HepG2 (cell line): ENCODE results near the gene AP3B1. TPM values are rescaled to one million over a fixed set of nuclear protein-coding genes. Genes with fewer than 3 reads are reported as not detected.
A peak's percentile ranks its signal among the peaks of the same experiment; 100 is the strongest.

Source experiments
- CAMTA2 ChIP-seq: sonication (generic); formaldehyde crosslinking; IDR thresholded peaks from 2 replicates; pipeline ENCODE4 v1.4.0; 2020; ENCODE audit warnings: mild to moderate bottlenecking, missing genetic modification reagents, borderline replicate concordance
- CCAR2 ChIP-seq: fragments of 200-400 bp; formaldehyde crosslinking; optimal IDR thresholded peaks from 2 replicates; pipeline ENCODE3; 2018; ENCODE audit warnings: low read depth, mild to moderate bottlenecking, low read length, moderate library complexity
- CHD2 ChIP-seq: IDR thresholded peaks from 2 replicates; pipeline ENCODE4 v1.6.1; 2011; ENCODE audit warnings: low read depth, low read length, improper control_type of control experiment
- CREBL2 ChIP-seq: sonication (generic); formaldehyde crosslinking; IDR thresholded peaks from 2 replicates; pipeline ENCODE4 v1.8.1; 2023; ENCODE audit warnings: missing genetic modification reagents, mild to moderate bottlenecking, borderline replicate concordance
- ELF3 ChIP-seq: IDR thresholded peaks from 2 replicates; pipeline ENCODE4 v1.6.1; 2016; ENCODE audit warnings: missing genetic modification reagents, missing compliant biosample characterization
- ETS1 ChIP-seq: sonication (generic); formaldehyde crosslinking; IDR thresholded peaks from 2 replicates; pipeline ENCODE4 v1.4.0; 2020; ENCODE audit warnings: missing genetic modification reagents
- KLF15 ChIP-seq: sonication (generic); formaldehyde crosslinking; IDR thresholded peaks from 2 replicates; pipeline ENCODE4 v1.8.1; 2023; ENCODE audit warnings: borderline replicate concordance, mild to moderate bottlenecking, inconsistent platforms, missing genetic modification reagents, mixed read lengths
- MXI1 ChIP-seq: IDR thresholded peaks from 3 replicates; pipeline ENCODE4 v1.6.1; 2012; ENCODE audit warnings: low read depth, low read length, inconsistent platforms, borderline replicate concordance
- RARG ChIP-seq: sonication (generic); formaldehyde crosslinking; IDR thresholded peaks from 2 replicates; pipeline ENCODE4 v1.4.0; 2020; ENCODE audit warnings: low read depth, mild to moderate bottlenecking, missing genetic modification reagents
- SSRP1 ChIP-seq: IDR thresholded peaks from 2 replicates; pipeline ENCODE4 v1.6.1; 2016; ENCODE audit warnings: control low read depth
- TFE3 ChIP-seq: IDR thresholded peaks from 2 replicates; pipeline ENCODE4 v1.6.1; 2016
- TGIF2 ChIP-seq: IDR thresholded peaks from 2 replicates; pipeline ENCODE4 v1.6.1; 2016; ENCODE audit warnings: control low read depth, missing compliant biosample characterization
- ZNF33A ChIP-seq: sonication (generic); formaldehyde crosslinking; IDR thresholded peaks from 2 replicates; pipeline ENCODE4 v1.5.1; 2020; ENCODE audit warnings: missing genetic modification reagents, mild to moderate bottlenecking, moderate library complexity, borderline replicate concordance
- ZNF556 ChIP-seq: sonication (generic); formaldehyde crosslinking; IDR thresholded peaks from 2 replicates; pipeline ENCODE4 v1.4.0; 2020; ENCODE audit warnings: mild to moderate bottlenecking, missing genetic modification reagents, borderline replicate concordance
- ZNF572 ChIP-seq: sonication (generic); formaldehyde crosslinking; IDR thresholded peaks from 2 replicates; pipeline ENCODE4 v1.5.1; 2020; ENCODE audit warnings: mild to moderate bottlenecking, missing genetic modification reagents
- ZNF589 ChIP-seq: sonication (generic); formaldehyde crosslinking; conservative IDR thresholded peaks from 2 replicates; pipeline ENCODE4 v1.8.0; 2022; ENCODE audit warnings: mild to moderate bottlenecking, moderate library complexity, missing genetic modification reagents
- ZNF749 ChIP-seq: sonication (generic); formaldehyde crosslinking; IDR thresholded peaks from 2 replicates; pipeline ENCODE4 v1.8.0; 2022; ENCODE audit warnings: mild to moderate bottlenecking, missing genetic modification reagents, moderate library complexity, borderline replicate concordance
- ZSCAN30 ChIP-seq: sonication (generic); formaldehyde crosslinking; IDR thresholded peaks from 2 replicates; pipeline ENCODE4 v1.5.0; 2020; ENCODE audit warnings: mild to moderate bottlenecking, missing genetic modification reagents
- polyA plus RNA-seq, 8 experiments: library from polyadenylated mRNA; depleted of rRNA in 3 of 8; stranded (reverse) in 7 of 8; unstranded in 1 of 8; fragments of >200 nt; fragmentation: Illumina TruSeq in 4 of 8; extraction: Trizol in 4 of 8; gene quantifications; 2 replicates each; pipeline versions ENCODE4 v1.2.1 to v1.2.3, GENCODE V29; 2011 to 2016; ENCODE audit warnings: low read depth in 4 of 8, missing spikeins in 1 of 8, mixed read lengths in 1 of 8; ENCODE audit not compliant: insufficient read depth in 1 of 8
- total RNA-seq, 5 experiments: library from RNA; depleted of rRNA; stranded (reverse); fragments of >200 nt; fragmentation: Illumina TruSeq; extraction: Trizol; gene quantifications; 2 replicates each; pipeline ENCODE4 v1.2.3, GENCODE V29; 2016; ENCODE audit warnings: low read depth in 1 of 5
- TF ChIP-seq, protein P1 (sequence below): sonication (generic); formaldehyde crosslinking; IDR thresholded peaks from 2 replicates; pipeline ENCODE4 v1.8.1; 2023; ENCODE audit warnings: mild to moderate bottlenecking, inconsistent platforms, moderate library complexity, missing genetic modification reagents, borderline replicate concordance
- TF ChIP-seq, protein P2 (sequence below): sonication (generic); formaldehyde crosslinking; IDR thresholded peaks from 2 replicates; pipeline ENCODE4 v1.4.0; 2020; ENCODE audit warnings: missing genetic modification reagents
- TF ChIP-seq, protein P3 (sequence below): sonication (generic); formaldehyde crosslinking; IDR thresholded peaks from 2 replicates; pipeline ENCODE4 v1.5.0; 2020; ENCODE audit warnings: missing genetic modification reagents

Gene AP3B1
- total and polyA plus RNA-seq, 2 of the 13 experiments (the other 11 are each of a cell fraction or from before 2014, with no cell fraction given) = 37.7 to 51.2 TPM

DNA sequence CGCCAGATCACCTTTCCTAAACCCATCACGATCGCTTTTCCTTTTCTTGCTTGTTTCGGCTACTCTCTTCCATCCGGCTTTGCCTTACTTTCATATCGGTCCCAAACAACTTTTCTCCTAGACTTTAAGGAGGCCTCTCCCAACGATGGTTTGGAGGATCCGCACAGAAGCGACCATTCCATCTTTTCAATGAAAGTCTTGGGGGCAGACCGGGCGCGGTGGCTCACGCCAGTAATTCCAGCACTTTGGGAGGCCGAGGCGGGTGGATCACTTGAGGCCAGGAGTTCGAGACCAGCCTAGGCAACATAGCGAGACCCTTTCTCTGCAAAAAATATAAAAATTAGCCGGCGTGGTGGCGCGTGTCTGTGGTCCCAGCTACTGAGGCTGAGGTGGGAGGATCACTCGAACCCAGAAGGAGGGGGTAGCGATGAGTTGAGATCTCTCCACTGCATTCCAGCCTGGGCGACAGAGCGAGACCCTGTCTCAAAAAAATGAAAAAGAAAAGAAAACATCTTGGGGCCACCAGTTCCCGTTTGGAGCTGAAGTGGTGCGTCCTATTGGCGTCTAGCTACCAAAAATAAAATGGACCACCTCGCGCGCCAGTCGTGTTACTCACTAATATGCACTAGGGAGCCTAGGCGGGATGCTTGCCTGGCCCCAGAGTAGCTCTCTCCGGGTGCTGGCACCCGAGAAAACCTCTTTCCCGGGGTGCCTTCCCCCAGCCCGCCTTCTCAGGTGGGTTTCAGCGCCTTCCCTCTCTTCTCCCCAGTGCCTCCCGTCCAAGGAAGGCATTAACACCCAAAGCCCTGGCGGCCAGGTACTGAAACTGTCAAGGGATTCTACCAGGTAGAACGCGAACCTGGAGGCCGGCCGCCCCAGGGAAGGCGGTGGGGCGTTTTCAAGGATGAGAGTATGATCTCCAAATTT, 800 bp upstream of the AP3B1 start (continued):
- TF ChIP-seq, protein P1, sequence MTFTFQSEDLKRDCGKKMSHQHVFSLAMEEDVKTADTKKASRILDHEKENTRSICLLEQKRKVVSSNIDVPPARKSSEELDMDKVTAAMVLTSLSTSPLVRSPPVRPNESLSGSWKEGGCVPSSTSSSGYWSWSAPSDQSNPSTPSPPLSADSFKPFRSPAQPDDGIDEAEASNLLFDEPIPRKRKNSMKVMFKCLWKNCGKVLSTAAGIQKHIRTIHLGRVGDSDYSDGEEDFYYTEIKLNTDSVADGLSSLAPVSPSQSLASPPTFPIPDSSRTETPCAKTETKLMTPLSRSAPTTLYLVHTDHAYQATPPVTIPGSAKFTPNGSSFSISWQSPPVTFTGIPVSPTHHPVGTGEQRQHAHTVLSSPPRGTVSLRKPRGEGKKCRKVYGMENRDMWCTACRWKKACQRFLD (CRISPR knock-in tag) = no peak
- TF ChIP-seq TFE3 = no peak
- TF ChIP-seq CREBL2 (CRISPR knock-in tag) = no peak
- no peak for TF ChIP-seq ZNF33A
- TF ChIP-seq KLF15 (CRISPR knock-in tag) = no peak
- peak; percentile 19; the same call in 1 of the 2 replicates for TF ChIP-seq ZNF749 (CRISPR knock-in tag)
- TF ChIP-seq CHD2 = no peak
- TF ChIP-seq, protein P2, sequence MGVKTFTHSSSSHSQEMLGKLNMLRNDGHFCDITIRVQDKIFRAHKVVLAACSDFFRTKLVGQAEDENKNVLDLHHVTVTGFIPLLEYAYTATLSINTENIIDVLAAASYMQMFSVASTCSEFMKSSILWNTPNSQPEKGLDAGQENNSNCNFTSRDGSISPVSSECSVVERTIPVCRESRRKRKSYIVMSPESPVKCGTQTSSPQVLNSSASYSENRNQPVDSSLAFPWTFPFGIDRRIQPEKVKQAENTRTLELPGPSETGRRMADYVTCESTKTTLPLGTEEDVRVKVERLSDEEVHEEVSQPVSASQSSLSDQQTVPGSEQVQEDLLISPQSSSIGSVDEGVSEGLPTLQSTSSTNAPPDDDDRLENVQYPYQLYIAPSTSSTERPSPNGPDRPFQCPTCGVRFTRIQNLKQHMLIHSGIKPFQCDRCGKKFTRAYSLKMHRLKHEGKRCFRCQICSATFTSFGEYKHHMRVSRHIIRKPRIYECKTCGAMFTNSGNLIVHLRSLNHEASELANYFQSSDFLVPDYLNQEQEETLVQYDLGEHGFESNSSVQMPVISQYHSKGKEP = no peak
- TF ChIP-seq CAMTA2 = no peak
- no peak for TF ChIP-seq ZSCAN30 (CRISPR knock-in tag)
- TF ChIP-seq ZNF589 (CRISPR knock-in tag) = no peak
- TF ChIP-seq SSRP1 (CRISPR knock-in tag) = no peak
- TF ChIP-seq RARG (CRISPR knock-in tag) = no peak
- no peak for TF ChIP-seq ZNF556 (CRISPR knock-in tag)
- peak; percentile 50 for TF ChIP-seq TGIF2
- no peak for TF ChIP-seq CCAR2
- 0 out of 2 replicates have a peak, but pooled peaks have one; percentile 42 for TF ChIP-seq ZNF572 (CRISPR knock-in tag)
- TF ChIP-seq ETS1 (CRISPR knock-in tag) = no peak
- TF ChIP-seq MXI1 = no peak
- TF ChIP-seq, protein P3, sequence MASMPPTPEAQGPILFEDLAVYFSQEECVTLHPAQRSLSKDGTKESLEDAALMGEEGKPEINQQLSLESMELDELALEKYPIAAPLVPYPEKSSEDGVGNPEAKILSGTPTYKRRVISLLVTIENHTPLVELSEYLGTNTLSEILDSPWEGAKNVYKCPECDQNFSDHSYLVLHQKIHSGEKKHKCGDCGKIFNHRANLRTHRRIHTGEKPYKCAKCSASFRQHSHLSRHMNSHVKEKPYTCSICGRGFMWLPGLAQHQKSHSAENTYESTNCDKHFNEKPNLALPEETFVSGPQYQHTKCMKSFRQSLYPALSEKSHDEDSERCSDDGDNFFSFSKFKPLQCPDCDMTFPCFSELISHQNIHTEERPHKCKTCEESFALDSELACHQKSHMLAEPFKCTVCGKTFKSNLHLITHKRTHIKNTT (CRISPR knock-in tag) = no peak
- TF ChIP-seq ELF3 = no peak
